H1 (cell line): ENCODE measurements around the gene SAG. TPM values are rescaled to one million over a fixed set of nuclear protein-coding genes. Genes with fewer than 3 reads are reported as not detected.

ENCODE experiments used
- CTCF ChIA-PET: fragments of 300-600 bp; sonication (Branson Sonifier 250); formaldehyde crosslinking; loops from one replicate; lab custom pipeline; 2021; ENCODE audit not compliant: partially characterized antibody; lab: Charles Lee
- POLR2A ChIA-PET: fragments of 300-600 bp; sonication (Branson Sonifier 250); formaldehyde crosslinking; loops from one replicate; lab custom pipeline; 2021; ENCODE audit warnings: inconsistent platforms; ENCODE audit not compliant: partially characterized antibody; lab: Charles Lee
- DNase-seq, 2 experiments: peaks; one replicate each; pipeline versions ENCODE4 v3.0.0 to v3.0.0-alpha.2; 2010 to 2022; ENCODE audit warnings: low spot score in 2 of 2, low read depth in 1 of 2, mixed read lengths in 1 of 2
- FAIRE-seq: peaks from 2 replicates; lab custom pipeline; 2011; peaks lifted over from hg19 to GRCh38; lab: Jason Lieb, UNC
- H2AFZ ChIP-seq: 2 replicates; pipeline ENCODE4 v1.8.1; 2012; ENCODE audit warnings: low read length, inconsistent platforms
- H2AK5ac ChIP-seq: 2 replicates; pipeline ENCODE4 v1.6.1; 2013; ENCODE audit warnings: low read depth, low read length
- H2BK120ac ChIP-seq: replicated peaks from 2 replicates; pipeline ENCODE3; 2013; ENCODE audit warnings: low read depth, low read length, inconsistent platforms
- H2BK12ac ChIP-seq: 2 replicates; pipeline ENCODE4 v1.6.1; 2013; ENCODE audit warnings: low read depth, low read length
- H2BK15ac ChIP-seq: 2 replicates; pipeline ENCODE4 v1.6.1; 2013; ENCODE audit warnings: low read length
- H2BK20ac ChIP-seq: 2 replicates; pipeline ENCODE4 v1.6.1; 2013; ENCODE audit warnings: low read length
- H2BK5ac ChIP-seq: 2 replicates; pipeline ENCODE4 v1.6.1; 2013; ENCODE audit warnings: low read depth, low read length
- H3K14ac ChIP-seq: 2 replicates; pipeline ENCODE4 v1.6.1; 2013; ENCODE audit warnings: inconsistent platforms; ENCODE audit not compliant: insufficient read length
- H3K18ac ChIP-seq: 2 replicates; pipeline ENCODE4 v1.6.1; 2013; ENCODE audit warnings: low read length; ENCODE audit errors: extremely low read depth
- H3K23ac ChIP-seq: 2 replicates; pipeline ENCODE4 v1.6.1; 2013; ENCODE audit warnings: inconsistent platforms; ENCODE audit not compliant: insufficient read length
- H3K23me2 ChIP-seq: 2 replicates; pipeline ENCODE4 v1.6.1; 2013; ENCODE audit warnings: low read depth, low read length
- H3K27ac ChIP-seq: 2 replicates; pipeline ENCODE4 v1.6.1; 2011; ENCODE audit warnings: low read depth, low read length, inconsistent platforms
- H3K27me3 ChIP-seq, 4 experiments: replicated peaks in 1 of 4; 1 replicate in 1 of 4; 2 replicates in 3 of 4; pipeline versions ENCODE4 v1.6.1 to v1.8.1; 2011 to 2013; ENCODE audit warnings: low read length in 3 of 4, mild to moderate bottlenecking in 3 of 4, inconsistent platforms in 2 of 4, mixed read lengths in 2 of 4, moderate library complexity in 1 of 4; ENCODE audit not compliant: control insufficient read depth in 3 of 4, insufficient read depth in 3 of 4; ENCODE audit errors: extremely low read depth in 1 of 4
- H3K36me3 ChIP-seq, 4 experiments: 2 replicates each; pipeline versions ENCODE4 v1.6.1 to v1.8.1; 2011 to 2013; ENCODE audit warnings: mild to moderate bottlenecking in 4 of 4, low read length in 3 of 4, moderate library complexity in 2 of 4, control low read depth in 1 of 4, inconsistent platforms in 1 of 4; ENCODE audit not compliant: insufficient read depth in 4 of 4, control insufficient read depth in 2 of 4
- H3K4ac ChIP-seq: replicated peaks from 2 replicates; pipeline ENCODE3; 2013; ENCODE audit warnings: low read length, low read depth, mixed read lengths, inconsistent platforms; ENCODE audit not compliant: insufficient read length
- H3K4me1 ChIP-seq, 4 experiments: replicated peaks in 1 of 4; 1 replicate in 1 of 4; 2 replicates in 3 of 4; pipeline versions ENCODE4 v1.6.1 to v1.8.1; 2011 to 2013; ENCODE audit warnings: low read length in 3 of 4, inconsistent platforms in 2 of 4, mixed read lengths in 1 of 4; ENCODE audit not compliant: insufficient read depth in 4 of 4, control insufficient read depth in 3 of 4
- H3K4me2 ChIP-seq, 2 experiments: 2 replicates each; pipeline versions ENCODE4 v1.6.1 to v1.8.1; 2011 to 2013; ENCODE audit warnings: low read depth in 2 of 2, low read length in 2 of 2, control low read depth in 1 of 2, inconsistent platforms in 1 of 2, mild to moderate bottlenecking in 1 of 2; ENCODE audit not compliant: insufficient read depth in 1 of 2
- H3K4me3 ChIP-seq, 4 experiments: fragments of 200-600, 300-600 bp in 1 of 4; sonication (generic), shearing (Covaris generic), sonication (Bioruptor Twin) in 1 of 4; 2 replicates each; pipeline versions ENCODE4 v1.5.1 to v1.8.1; 2011 to 2016; ENCODE audit warnings: low read length in 4 of 4, low read depth in 3 of 4, control low read depth in 2 of 4, inconsistent platforms in 2 of 4, mild to moderate bottlenecking in 2 of 4, mixed read lengths in 1 of 4, moderate library complexity in 1 of 4; ENCODE audit not compliant: insufficient read depth in 2 of 4; ENCODE audit errors: extremely low read depth in 1 of 4
- H3K56ac ChIP-seq: replicated peaks from 2 replicates; pipeline ENCODE3; 2013; ENCODE audit warnings: low read depth, mild to moderate bottlenecking, mixed read lengths, low read length, inconsistent platforms; ENCODE audit not compliant: insufficient read length
- H3K79me1 ChIP-seq: 2 replicates; pipeline ENCODE4 v1.6.1; 2013; ENCODE audit warnings: low read depth, low read length, control low read depth
- H3K79me2 ChIP-seq, 2 experiments: 2 replicates each; pipeline versions ENCODE4 v1.6.1 to v1.8.1; 2012 to 2013; ENCODE audit warnings: low read length in 2 of 2, mild to moderate bottlenecking in 2 of 2, inconsistent platforms in 1 of 2; ENCODE audit not compliant: insufficient read depth in 2 of 2, control insufficient read depth in 1 of 2
- H3K9ac ChIP-seq, 4 experiments: replicated peaks in 1 of 4; 1 replicate in 1 of 4; 2 replicates in 3 of 4; pipeline versions ENCODE4 v1.6.1 to v1.8.1; 2011 to 2013; ENCODE audit warnings: low read depth in 3 of 4, low read length in 3 of 4, control low read depth in 2 of 4, mild to moderate bottlenecking in 2 of 4, moderate library complexity in 2 of 4, inconsistent platforms in 1 of 4; ENCODE audit errors: extremely low read depth in 1 of 4
- H3K9me3 ChIP-seq, 2 experiments: 2 replicates each; pipeline versions ENCODE4 v1.6.1 to v1.8.1; 2012 to 2013; ENCODE audit warnings: mild to moderate bottlenecking in 2 of 2, moderate library complexity in 2 of 2, control low read depth in 1 of 2, inconsistent platforms in 1 of 2, low read depth in 1 of 2, low read length in 1 of 2, mixed read lengths in 1 of 2; ENCODE audit not compliant: insufficient read depth in 2 of 2
- H4K20me1 ChIP-seq, 2 experiments: replicated peaks in 1 of 2; 2 replicates each; pipeline versions ENCODE3 to v1.8.1; 2011 to 2013; ENCODE audit warnings: inconsistent platforms in 2 of 2, low read length in 2 of 2, mild to moderate bottlenecking in 1 of 2; ENCODE audit not compliant: insufficient read depth in 2 of 2, control insufficient read depth in 1 of 2
- H4K5ac ChIP-seq: 2 replicates; pipeline ENCODE4 v1.6.1; 2013; ENCODE audit warnings: low read length, low read depth, mixed read lengths, inconsistent platforms; ENCODE audit not compliant: insufficient read length
- H4K8ac ChIP-seq: 2 replicates; pipeline ENCODE4 v1.8.0; 2013; ENCODE audit warnings: mild to moderate bottlenecking, moderate library complexity, low read length, inconsistent platforms; ENCODE audit not compliant: insufficient read depth; ENCODE audit errors: extremely low read depth
- H4K91ac ChIP-seq: replicated peaks from 2 replicates; pipeline ENCODE3; 2013; ENCODE audit warnings: low read length, mixed read lengths, inconsistent platforms; ENCODE audit not compliant: insufficient read length
- KDM4A ChIP-seq: IDR thresholded peaks from one replicate; pipeline ENCODE4 v1.7.1; 2012; ENCODE audit warnings: low read depth, mild to moderate bottlenecking, moderate library complexity, low read length, inconsistent platforms; ENCODE audit not compliant: severe bottlenecking
- WGBS, 2 experiments: shearing (Covaris generic) in 1 of 2; methylation state at CpG; one replicate each; pipeline versions ENCODE4 v1.1.6 to v1.1.7; 2013 to 2015; ENCODE audit warnings: low lambda C conversion rate in 2 of 2, mixed read lengths in 2 of 2, inconsistent platforms in 1 of 2, low coverage in 1 of 2, missing lambda C conversion rate in 1 of 2; ENCODE audit not compliant: insufficient replicate concordance in 2 of 2, insufficient coverage in 1 of 2, insufficient read length in 1 of 2; ENCODE audit errors: extremely low coverage in 1 of 2, missing lambda C conversion rate in 1 of 2; 5-methylcytosine and 5-hydroxymethylcytosine counted together
- polyA plus RNA-seq, 7 experiments: library from polyadenylated mRNA; depleted of rRNA in 3 of 7; stranded (reverse) in 5 of 7; unstranded in 2 of 7; fragments of >200 nt in 5 of 7; fragments of 200-250 nt in 2 of 7; gene quantifications; 1 replicate in 5 of 7; 2 replicates in 1 of 7; 4 replicates in 1 of 7; pipeline versions ENCODE4 v1.2.1 to v1.2.3, GENCODE V29; 2011 to 2013; ENCODE audit warnings: missing spikeins in 2 of 7, mixed read lengths in 2 of 7
- total RNA-seq: library from RNA; stranded (reverse); fragmentation: NEBNext Ultra II Directional; extraction: Animal tissue kit (Norgen Biotek cat#: 25700); gene quantifications from 2 replicates; pipeline ENCODE4 v1.2.1, GENCODE V29; 2021

SAG gene
- total and polyA plus RNA-seq, 2 of the 8 experiments (the other 6 are each of a cell fraction or from before 2014, with no cell fraction given) = not detected

GRCh38 chr2:233360771-233361176, 53.2 kb downstream of the SAG start:
- no peak overlapping the region for H2BK20ac ChIP-seq
- H3K79me1 ChIP-seq = peaks cover 3% of the 10 kb centered on the region; the same call in 1 of the 2 replicates
- H3K4ac ChIP-seq = no peak overlapping the region
- DNase-seq = no peak
- H3K4me2 ChIP-seq = no peak overlapping the region
- no peak overlapping the region for H3K27ac ChIP-seq
- ChIA-PET CTCF (interaction anchor here (1.2 to 1.7 kb wide), 2 partner anchors 15 to 83 kb away, joined by 3 to 5 read pairs; no protein-coding TSS in a partner anchor), POLR2A (interaction anchor here (1.2 kb wide), 1 partner anchor 22 kb away, joined by 3 read pairs; no protein-coding TSS in a partner anchor)
- no peaks in the 10 kb centered on the region for H3K23me2 ChIP-seq
- no peak overlapping the region for H4K8ac ChIP-seq
- H3K23ac ChIP-seq = no peak overlapping the region
- H3K27me3 ChIP-seq = peaks cover 0 to 2% (median 2%) of the 10 kb centered on the region in 4 experiments; a peak in 4 of 7 replicates
- no peak overlapping the region for H3K14ac ChIP-seq
- H2BK5ac ChIP-seq = no peak overlapping the region
- no peak overlapping the region for H2BK15ac ChIP-seq
- H4K91ac ChIP-seq = no peak overlapping the region
- no peaks in the 10 kb centered on the region for H3K4me1 ChIP-seq
- no peaks in the 10 kb centered on the region for H3K36me3 ChIP-seq
- H2AK5ac ChIP-seq = no peak overlapping the region
- H3K56ac ChIP-seq = no peak overlapping the region
- H3K18ac ChIP-seq = no peak overlapping the region
- no peak overlapping the region for H3K4me3 ChIP-seq
- H4K20me1 ChIP-seq = peaks cover 3 to 10% of the 10 kb centered on the region in 2 experiments
- H3K9me3 ChIP-seq = no peaks in the 10 kb centered on the region
- no peak overlapping the region for H2BK12ac ChIP-seq
- no peak overlapping the region for H3K9ac ChIP-seq
- WGBS, 2 experiments = 84% methylated on average over 4 of the region's 4 CpGs; no CpG with 5 or more reads in 1 of the 2 experiments
- no peak for FAIRE-seq
- no peak overlapping the region for H4K5ac ChIP-seq
- H3K79me2 ChIP-seq = peaks cover 0 to 32% of the 10 kb centered on the region in 2 experiments; a peak in 2 of 4 replicates
- no peak overlapping the region for H2BK120ac ChIP-seq
- no peak overlapping the region for H2AFZ ChIP-seq
- no peak for TF ChIP-seq KDM4A
